SHP77 (cell line): Measurements from ENCODE around the gene PRKCI.
"Not testable (repeated sequence)": the region's sequence is repeated elsewhere in the genome, so short reads cannot be mapped to it uniquely, and the experiment has no call there.

Source experiments
- DNase-seq, 2 experiments: peaks; one replicate each; lab custom pipeline; 2025; lab: John Stamatoyannopoulos, UW

PRKCI gene

DNA sequence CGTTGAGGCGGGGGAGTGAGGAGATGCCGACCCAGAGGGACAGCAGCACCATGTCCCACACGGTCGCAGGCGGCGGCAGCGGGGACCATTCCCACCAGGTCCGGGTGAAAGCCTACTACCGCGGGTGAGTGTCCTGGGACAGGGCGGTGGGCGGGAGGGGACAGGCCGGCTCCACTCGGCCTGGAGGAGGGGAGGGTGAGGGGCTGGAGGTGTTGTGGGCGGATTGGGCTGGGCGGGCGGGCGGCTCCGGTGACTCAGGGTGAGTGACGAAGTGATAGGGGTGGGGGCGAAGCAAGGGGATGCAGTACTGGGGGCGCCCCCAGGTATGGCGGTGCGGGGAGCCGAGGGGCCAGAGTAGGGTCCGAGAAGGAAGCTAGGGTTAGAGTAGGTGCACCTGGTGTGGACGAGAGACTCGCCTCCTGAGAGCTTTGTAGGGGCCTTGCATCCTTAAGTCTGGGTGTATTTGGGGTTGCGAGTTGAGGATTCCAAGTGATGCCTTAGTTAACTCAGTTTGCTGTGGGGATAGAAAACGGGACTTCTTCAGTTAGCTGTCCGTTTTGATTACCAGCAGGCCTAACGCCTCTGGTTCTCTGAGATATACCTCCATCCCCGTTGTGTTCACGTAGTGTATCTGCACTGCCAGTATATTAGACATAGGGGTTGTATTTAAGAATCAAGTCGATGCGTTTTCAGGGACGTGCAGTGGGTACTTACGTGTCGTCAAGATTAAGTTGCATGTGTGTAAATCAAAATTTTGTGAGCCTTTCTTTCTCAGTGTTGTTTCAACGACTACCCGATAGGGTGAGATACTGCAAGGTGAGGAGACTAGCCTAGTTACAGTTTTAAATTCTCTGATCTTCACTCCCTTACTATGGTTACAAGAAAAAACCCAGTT, 670 bp downstream of the PRKCI start:
- peak in 1 of 2 experiments; percentile 28 for DNase-seq

- no peak for DNase-seq
Observed at GRCh38 chr3:170225166-170225565, 2.9 kb downstream of the PRKCI start.

DNA sequence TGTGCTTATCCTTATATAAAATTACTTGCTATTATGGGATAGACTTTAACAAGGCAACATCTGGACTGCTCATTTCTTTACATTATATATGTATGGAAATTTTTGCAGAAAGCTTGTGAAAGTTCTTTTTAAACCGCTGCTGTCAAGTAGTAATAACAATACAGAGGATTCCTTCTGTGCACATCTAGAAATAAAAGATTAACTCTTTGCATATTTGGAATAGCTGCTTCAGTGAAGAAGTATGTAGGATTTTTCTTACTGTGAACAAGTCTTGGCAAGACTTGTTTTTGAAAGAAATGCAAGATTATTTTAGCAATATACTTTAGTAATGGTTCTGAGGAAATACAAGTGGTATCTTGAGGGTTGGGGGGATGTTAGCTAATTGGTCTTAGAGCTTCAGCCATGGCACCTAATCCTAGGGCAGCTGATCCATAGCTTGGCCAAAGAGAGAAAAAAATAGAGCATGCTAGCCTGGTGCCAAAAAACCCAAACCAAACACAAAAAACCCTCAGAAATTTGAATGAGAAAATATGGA, 4.3 kb downstream of the PRKCI start:
- DNase-seq, result no peak

GRCh38 chr3:170228093-170228766, 6.0 kb downstream of the PRKCI start:
- DNase-seq, result no peak

GRCh38 chr3:170232266-170232665, 10.0 kb downstream of the PRKCI start:
- DNase-seq, result no peak

DNA sequence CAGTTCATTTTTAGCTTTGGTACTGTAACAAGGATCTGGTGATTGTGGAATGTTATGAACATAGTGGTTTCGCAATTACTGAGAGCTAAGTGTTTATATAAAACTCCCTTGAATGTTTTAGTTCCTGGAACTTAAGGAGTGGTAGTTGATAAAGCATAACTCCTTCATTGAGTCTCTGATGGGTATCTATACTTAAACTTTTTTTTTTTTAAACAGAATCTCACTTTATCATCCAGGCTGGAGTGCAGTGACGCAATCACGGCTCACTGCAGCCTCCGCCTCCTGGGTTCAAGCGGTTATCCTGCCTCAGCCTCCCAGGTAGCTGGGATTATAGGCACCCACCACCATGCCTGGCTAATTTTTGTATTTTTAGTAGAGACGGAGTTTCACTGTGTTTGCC, 11.3 kb downstream of the PRKCI start:
- DNase-seq, result no peak

- DNase-seq, result no peak
Observed at GRCh38 chr3:170240142-170240541, 17.9 kb downstream of the PRKCI start.

DNA sequence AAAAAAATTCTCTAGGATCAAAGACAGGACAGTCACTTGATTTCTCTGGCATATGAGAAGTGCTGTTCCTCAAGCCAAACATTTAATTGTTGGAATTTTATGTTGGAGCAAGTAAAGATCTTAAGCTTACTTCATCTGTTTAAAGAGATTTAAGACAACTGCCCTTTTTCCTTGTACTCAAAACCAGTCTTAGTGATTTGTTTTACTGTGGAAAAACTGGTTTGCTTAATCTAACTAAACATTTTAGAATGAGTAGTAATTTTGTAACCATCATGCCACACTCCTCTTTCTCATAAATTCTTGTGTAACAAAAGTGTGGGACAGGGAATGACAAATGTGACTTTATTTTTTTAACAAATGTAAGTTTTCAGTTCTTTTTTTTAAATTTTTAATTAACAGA, 18.4 kb downstream of the PRKCI start:
- no peak for DNase-seq

GRCh38 chr3:170244576-170244975, 22.4 kb downstream of the PRKCI start:
- no peak for DNase-seq

- no peak for DNase-seq
Observed at GRCh38 chr3:170247875-170248274, 25.7 kb downstream of the PRKCI start.

- DNase-seq, result no peak
Observed at GRCh38 chr3:170256597-170256996, 34.4 kb downstream of the PRKCI start.

GRCh38 chr3:170257145-170257544, 34.9 kb downstream of the PRKCI start:
- no peak for DNase-seq

- DNase-seq, result no peak
Observed at GRCh38 chr3:170258105-170258487, 35.9 kb downstream of the PRKCI start.

DNA sequence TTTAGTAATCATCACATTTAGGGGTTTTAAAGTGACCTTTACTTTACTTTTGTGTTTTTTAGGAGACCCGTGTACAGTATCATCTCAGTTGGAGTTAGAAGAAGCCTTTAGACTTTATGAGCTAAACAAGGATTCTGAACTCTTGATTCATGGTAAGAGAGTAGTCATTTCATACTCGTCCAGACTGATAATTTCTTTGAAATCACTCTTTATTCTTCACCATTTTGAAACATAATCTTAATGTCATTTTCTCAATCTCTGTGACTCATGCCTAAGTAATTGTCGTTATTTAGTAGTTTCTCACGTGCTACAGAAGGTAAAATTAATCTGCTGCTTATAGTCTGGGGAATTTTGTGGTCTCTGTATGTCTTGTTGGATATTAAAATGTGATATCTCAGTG, 37.7 kb downstream of the PRKCI start:
- no peak for DNase-seq

GRCh38 chr3:170267793-170268192, 45.6 kb downstream of the PRKCI start:
- DNase-seq, result no peak

DNA sequence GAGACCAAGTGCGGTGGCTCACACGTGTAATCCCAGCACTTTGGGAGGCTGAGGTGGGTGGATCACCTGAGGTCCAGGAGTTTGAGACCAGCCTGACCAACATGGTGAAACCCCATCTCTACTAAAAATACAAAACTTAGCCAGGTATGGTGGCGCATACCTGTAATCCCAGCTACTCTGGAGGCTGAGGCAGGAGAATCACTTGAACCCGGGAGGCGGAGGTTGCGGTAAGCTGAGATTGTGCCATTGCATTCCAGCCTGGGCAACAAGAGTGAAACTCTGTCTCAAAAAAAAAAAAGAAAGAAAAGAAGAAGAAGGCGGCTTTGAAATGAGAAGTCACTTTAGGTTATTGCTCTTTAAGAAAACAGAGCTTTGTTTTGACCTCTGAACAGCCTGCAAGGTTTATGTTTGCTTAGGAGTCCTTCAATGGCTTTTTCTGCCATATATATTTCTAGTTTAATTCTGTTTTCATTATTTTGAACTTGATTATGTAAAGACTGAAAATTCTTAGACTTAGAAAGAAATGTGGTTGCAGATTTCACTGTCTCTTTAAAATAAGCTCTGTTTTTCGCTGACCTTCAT, 47.5 kb downstream of the PRKCI start:
- DNase-seq, result not testable (repeated sequence)

DNA sequence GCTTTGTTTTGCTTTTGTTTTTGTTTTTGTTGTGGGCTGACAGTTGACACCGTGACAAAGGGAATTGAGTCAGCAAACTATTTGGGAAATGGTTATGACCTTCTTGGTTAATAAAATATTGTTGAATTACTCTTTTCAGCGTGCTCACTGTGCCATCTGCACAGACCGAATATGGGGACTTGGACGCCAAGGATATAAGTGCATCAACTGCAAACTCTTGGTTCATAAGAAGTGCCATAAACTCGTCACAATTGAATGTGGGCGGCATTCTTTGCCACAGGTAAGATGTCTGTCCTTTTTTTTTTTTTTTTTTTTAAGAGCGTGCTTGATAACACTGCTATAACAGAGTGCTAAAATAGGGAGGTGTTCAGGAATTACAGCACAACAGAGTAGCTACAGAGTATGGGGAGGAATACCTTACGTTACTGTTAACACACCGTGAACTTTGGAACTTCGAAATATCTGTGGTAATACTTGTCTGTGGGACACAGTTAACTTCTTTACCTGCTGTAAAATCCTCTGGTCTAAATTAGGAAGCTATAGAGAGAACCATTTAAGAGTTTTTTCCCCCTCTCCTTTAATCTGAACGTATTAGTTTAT, 48.2 kb downstream of the PRKCI start:
- no peak for DNase-seq

- no peak for DNase-seq
Observed at GRCh38 chr3:170274641-170275040, 52.4 kb downstream of the PRKCI start.

DNA sequence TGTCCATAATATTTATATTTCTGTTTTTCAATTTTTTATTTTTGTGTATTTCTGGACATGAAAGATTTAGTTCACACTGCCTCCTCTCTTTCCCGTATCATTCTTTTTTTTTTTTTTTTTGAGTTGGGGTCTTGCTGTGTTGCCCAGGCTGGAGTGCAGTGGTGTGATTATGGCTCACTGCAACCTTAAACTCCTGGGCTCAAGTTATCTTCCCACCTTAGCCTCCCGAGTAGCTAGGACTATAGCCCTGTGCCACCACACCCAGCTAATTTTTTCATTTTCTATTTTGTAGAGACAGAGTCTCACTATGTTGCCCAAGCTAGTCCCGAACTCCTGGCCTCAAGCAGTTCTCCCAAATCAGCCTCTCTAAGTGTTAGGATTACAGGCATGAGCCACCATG, 53.6 kb downstream of the PRKCI start:
- no peak for DNase-seq

DNA sequence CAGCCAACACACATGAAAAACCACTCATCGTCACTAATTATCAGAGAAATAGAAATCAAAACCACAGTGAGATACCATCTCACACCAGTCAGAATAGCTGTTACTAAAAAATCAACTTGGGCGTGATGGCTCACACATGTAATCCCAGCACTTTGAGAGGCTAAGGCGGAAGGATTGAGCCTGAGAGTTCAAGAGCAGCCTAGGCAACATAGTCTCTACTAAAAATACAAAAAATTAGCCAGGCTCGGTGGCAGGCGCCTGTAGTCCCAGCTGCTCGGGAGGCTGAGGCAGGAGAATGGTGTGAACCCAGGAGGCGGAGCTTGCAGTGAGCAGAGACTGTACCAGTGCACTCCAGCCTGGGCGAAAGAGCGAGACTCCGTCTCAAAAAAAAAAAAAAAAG, 55.1 kb downstream of the PRKCI start:
- DNase-seq, result not testable (repeated sequence)

- no peak for DNase-seq
Observed at GRCh38 chr3:170277833-170278580, 55.8 kb downstream of the PRKCI start.

GRCh38 chr3:170278627-170279026, 56.4 kb downstream of the PRKCI start:
- no peak for DNase-seq
